ENCODE data around the gene KANSL1. TPM values are rescaled to one million over a fixed set of nuclear protein-coding genes. Genes with fewer than 3 reads are reported as not detected.

The KANSL1 gene
- total and polyA plus RNA-seq, 2 experiments from 2014 or later = 49.0 to 206 TPM

GRCh38 chr17:46089389-46089965, 103.8 kb downstream of the KANSL1 start:
- no peaks in the 10 kb centered on the region for H3F3A ChIP-seq (replicated peaks; ENCODE audit: low read depth)
- no peak overlapping the region for H2AFZ ChIP-seq
- H3K9me2 ChIP-seq (ENCODE audit: insufficient read depth) = no peaks in the 10 kb centered on the region
- no peak overlapping the region for H3K4me2 ChIP-seq
- no peaks in the 10 kb centered on the region for H3K4me1 ChIP-seq (ENCODE audit: insufficient read depth)
- H4K20me1 ChIP-seq (replicated peaks; ENCODE audit: insufficient read depth) = peaks cover 39% of the 10 kb centered on the region
- H3K36me3 Mint-ChIP-seq (ENCODE audit: low read depth) = peaks cover 33% of the 10 kb centered on the region
- H3K27ac Mint-ChIP-seq = no peak overlapping the region
- no peaks in the 10 kb centered on the region for H3K9me3 Mint-ChIP-seq
- H3K27me3 Mint-ChIP-seq (ENCODE audit: insufficient read depth, low read depth, poor library complexity) = peaks cover 4% of the 10 kb centered on the region
- H3K27ac ChIP-seq (ENCODE audit: low read depth) = no peak overlapping the region
- DNase-seq (ENCODE audit: low spot score) (no peak), ATAC-seq (no peak)
- no peaks in the 10 kb centered on the region; the same call in 1 of the 2 replicates for H3K36me3 ChIP-seq (ENCODE audit: insufficient read depth)
- H3K4me1 Mint-ChIP-seq = peaks cover 11% of the 10 kb centered on the region; the same call in 2 of the 3 replicates
- H3K79me2 ChIP-seq (replicated peaks; ENCODE audit: insufficient read depth) = peaks cover 93% of the 10 kb centered on the region
- H3K27me3 ChIP-seq (ENCODE audit: insufficient read depth) = no peaks in the 10 kb centered on the region
- TF ChIP-seq JUNB (IDR thresholded peaks at IDR 0.05; ENCODE audit: unreplicated experiment) (no peak), ZNF331 (CRISPR knock-in tag; IDR thresholded peaks at IDR 0.05; ENCODE audit: low read depth) (no peak), ZNF462 (CRISPR knock-in tag; IDR thresholded peaks at IDR 0.05) (no peak), CREB1 (CRISPR knock-in tag; IDR thresholded peaks at IDR 0.05; ENCODE audit: low read depth) (no peak), POLR2AphosphoS5 (IDR thresholded peaks at IDR 0.05; ENCODE audit: low read depth) (no peak), ETS1 (IDR thresholded peaks at IDR 0.05) (no peak), EZH2phosphoT487 (IDR thresholded peaks at IDR 0.05; ENCODE audit: unreplicated experiment) (no peak), EZH2 (IDR thresholded peaks at IDR 0.05; ENCODE audit: low read depth, unreplicated experiment) (no peak), CTCF (conservative IDR thresholded peaks at IDR 0.05; ENCODE audit: low read depth in 2 of 2) (no peak), ZNF114 (CRISPR knock-in tag; IDR thresholded peaks at IDR 0.05) (no peak), REST (IDR thresholded peaks at IDR 0.05; ENCODE audit: unreplicated experiment) (no peak), NANOG (IDR thresholded peaks at IDR 0.05; ENCODE audit: borderline replicate concordance) (no peak), STAT1 (IDR thresholded peaks at IDR 0.05; ENCODE audit: unreplicated experiment) (no peak)
- H3K4me3 ChIP-seq = no peak overlapping the region
- H3K4me3 Mint-ChIP-seq = no peak overlapping the region
